ENCODE measurements around the gene ANTXR2. TPM values are rescaled to one million over a fixed set of nuclear protein-coding genes. Genes with fewer than 3 reads are reported as not detected.

The ANTXR2 gene
- total RNA-seq, 2 donors from 2014 or later, result 2.2 to 4.5 TPM

GRCh38 chr4:79864500-79865200 lies 208.4 kb downstream of the ANTXR2 start:
- Mint-ChIP-seq H3K36me3 (no peaks in the 10 kb centered on the region), H3K27ac (no peak overlapping the region), H3K9me3 (no peaks in the 10 kb centered on the region)
- DNase-seq (ENCODE audit: low spot score in 2 of 2) (no peak), ATAC-seq (no peak)

DNA sequence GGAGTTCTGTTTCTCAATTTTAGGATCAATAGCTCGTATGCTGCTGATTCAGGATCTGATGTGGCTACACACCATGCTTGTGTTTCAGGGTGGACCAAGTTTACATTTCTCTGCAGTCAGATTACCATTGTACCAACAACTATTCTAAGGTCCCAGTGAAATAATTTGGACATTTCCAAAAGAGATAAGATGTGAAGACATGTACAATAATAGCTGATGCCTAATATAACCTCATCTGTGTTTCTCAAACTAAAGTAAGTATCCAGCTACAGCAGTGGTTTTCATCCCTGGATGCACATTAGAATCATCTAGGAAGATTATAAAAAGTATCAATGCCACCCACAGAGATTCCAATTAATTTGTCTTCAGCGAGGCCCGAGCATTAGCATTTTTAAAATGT lies 209.7 kb downstream of the ANTXR2 start:
- DNase-seq (ENCODE audit: low spot score in 2 of 2), result no peak

GRCh38 chr4:79862821-79863220 lies 210.2 kb downstream of the ANTXR2 start:
- DNase-seq (ENCODE audit: low spot score in 2 of 2), result no peak
- ATAC-seq, result no peak
- Mint-ChIP-seq H3K27ac (no peak overlapping the region), H3K9me3 (no peaks in the 10 kb centered on the region), H3K36me3 (no peaks in the 10 kb centered on the region)

More for the DNA sequence above, 209.7 kb downstream of the ANTXR2 start:
- H3K36me3 Mint-ChIP-seq, result no peaks in the 10 kb centered on the region
- H3K9me3 Mint-ChIP-seq, result no peaks in the 10 kb centered on the region
- H3K27ac Mint-ChIP-seq, result no peak overlapping the region
- no peak for ATAC-seq

- Mint-ChIP-seq H3K9me3 (no peaks in the 10 kb centered on the region), H3K27ac (no peak overlapping the region), H3K36me3 (no peaks in the 10 kb centered on the region)
- DNase-seq (ENCODE audit: low spot score in 2 of 2) (no peak), ATAC-seq (no peak)
These were observed 215.2 kb downstream of the ANTXR2 start for GRCh38 chr4:79857811-79858210.

DNA sequence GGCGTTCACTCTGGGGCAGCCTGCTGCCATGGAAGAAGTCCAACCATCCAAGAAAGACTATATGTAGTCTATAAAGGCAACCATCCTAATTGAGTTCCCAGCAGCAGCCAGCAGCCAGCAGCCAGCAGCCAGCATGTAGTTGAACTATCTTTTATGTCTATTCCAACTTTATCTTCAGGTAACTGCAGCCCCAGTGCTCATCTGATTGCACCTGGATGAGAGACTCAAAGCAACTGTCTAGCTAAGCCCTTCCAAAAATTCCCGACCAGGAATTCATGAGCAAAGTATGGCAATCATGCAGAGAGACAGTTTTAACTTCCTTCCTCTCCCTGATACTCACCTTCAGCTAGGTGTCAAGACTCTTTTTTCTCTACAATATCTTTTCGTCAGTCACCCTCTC lies 216.8 kb downstream of the ANTXR2 start:
- no peaks in the 10 kb centered on the region for H3K9me3 Mint-ChIP-seq
- no peaks in the 10 kb centered on the region for H3K36me3 Mint-ChIP-seq
- no peak for DNase-seq (ENCODE audit: low spot score in 2 of 2)
- no peak overlapping the region for H3K27ac Mint-ChIP-seq
- no peak for ATAC-seq

GRCh38 chr4:79854856-79855502 lies 218.1 kb downstream of the ANTXR2 start:
- no peaks in the 10 kb centered on the region for H3K36me3 Mint-ChIP-seq
- DNase-seq (ENCODE audit: low spot score in 2 of 2) (no peak), ATAC-seq (no peak)
- no peaks in the 10 kb centered on the region for H3K9me3 Mint-ChIP-seq
- H3K27ac Mint-ChIP-seq, result no peak overlapping the region

DNA sequence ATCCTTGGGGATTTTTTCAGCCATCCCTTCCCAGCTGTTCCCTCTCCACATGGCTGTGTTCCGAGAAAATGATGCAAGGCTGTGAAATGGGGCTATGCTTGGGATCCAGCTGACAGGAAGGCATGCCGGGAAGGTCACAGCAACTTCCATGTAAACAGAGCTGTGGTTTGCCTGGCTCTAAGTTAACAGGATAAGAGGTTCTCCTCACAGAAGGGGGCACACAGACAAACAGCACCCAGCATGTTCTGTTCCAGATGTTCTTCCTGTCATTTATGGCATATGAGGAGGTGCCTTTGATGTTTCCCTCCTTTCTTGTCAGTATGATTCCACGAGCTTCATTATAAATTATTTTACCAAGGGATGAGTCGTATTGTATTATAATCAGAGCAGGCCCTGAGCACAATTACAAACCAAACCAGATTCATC lies 220.7 kb downstream of the ANTXR2 start:
- Mint-ChIP-seq H3K9me3 (no peaks in the 10 kb centered on the region), H3K36me3 (no peaks in the 10 kb centered on the region), H3K27ac (no peak overlapping the region)
- DNase-seq (ENCODE audit: low spot score in 2 of 2), result no peak
- ATAC-seq, result no peak

GRCh38 chr4:79851625-79852304 lies 221.3 kb downstream of the ANTXR2 start:
- Mint-ChIP-seq H3K27ac (no peak overlapping the region), H3K36me3 (no peaks in the 10 kb centered on the region), H3K9me3 (no peaks in the 10 kb centered on the region)
- no peak for ATAC-seq
- DNase-seq (ENCODE audit: low spot score in 2 of 2), result no peak

Other genes starting within 250 kb of the ANTXR2 start
- gene PRDM8, start 124.3 kb upstream of the ANTXR2 start, total RNA-seq, result 1 to 10 TPM in 1 of 2 donors, under 1 TPM in 1; 0.56 to 3.8 TPM
- not detected for gene FGF5, start 193.4 kb upstream of the ANTXR2 start, total RNA-seq